ENCODE results near the gene SH2B3.
A peak's percentile ranks its signal among the peaks of the same experiment; 100 is the strongest.

The SH2B3 gene

GRCh38 chr12:111377440-111377839 is 28.3 kb upstream of the SH2B3 start:
- WGBS, 2 donors (ENCODE audit: extremely low coverage in 2 of 2, insufficient read length in 2 of 2, insufficient replicate concordance in 1 of 2), result no CpG with 5 or more reads among the region's 3 CpGs
- no peak overlapping the region for H3K4me3 ChIP-seq (ENCODE audit: low read length in 2 of 2)

DNA sequence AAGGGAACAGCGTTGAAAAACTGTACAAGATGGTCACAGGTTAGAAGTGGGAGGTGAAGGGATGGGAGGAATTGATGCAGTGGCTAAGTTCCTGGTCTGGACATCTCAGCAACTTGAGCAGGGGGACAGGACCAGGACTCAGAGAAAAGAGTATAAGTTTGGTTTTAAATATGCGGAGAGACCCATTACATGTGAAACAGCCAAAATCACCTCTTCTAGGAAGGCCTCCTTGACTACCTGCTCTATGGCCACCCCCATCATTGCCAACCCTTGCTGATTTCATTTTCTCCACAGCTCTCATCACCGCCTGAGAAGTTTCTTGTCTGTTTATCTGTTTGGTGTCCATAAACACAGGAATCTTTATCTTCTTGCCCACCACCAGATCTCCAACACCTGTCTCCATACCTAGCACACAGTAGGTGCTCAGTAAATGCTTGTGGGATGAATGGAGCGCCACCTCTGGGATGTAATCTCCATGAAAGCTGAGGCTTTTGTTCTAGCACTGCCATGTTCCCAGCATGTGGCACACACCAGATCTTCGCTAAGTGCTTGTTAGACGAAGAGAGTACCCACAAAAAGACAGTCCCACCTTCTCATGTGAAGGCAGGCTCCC is 25.7 kb upstream of the SH2B3 start:
- no CpG with 5 or more reads among the region's 6 CpGs for WGBS, 2 donors (ENCODE audit: extremely low coverage in 2 of 2, insufficient read length in 2 of 2, insufficient replicate concordance in 1 of 2)
- H2AK5ac ChIP-seq (ENCODE audit: low read depth, low read length), result no peak overlapping the region
- no peak overlapping the region for H3K9ac ChIP-seq (ENCODE audit: low read depth, low read length, poor library complexity)
- no peak overlapping the region for H2AFZ ChIP-seq (ENCODE audit: low read length)
- H3K14ac ChIP-seq (ENCODE audit: low read length), result no peak overlapping the region
- H3K4me1 ChIP-seq (ENCODE audit: control insufficient read depth in 2 of 2, insufficient read depth in 1 of 2, low read depth in 1 of 2, low read length in 2 of 2), result no peaks in the 10 kb centered on the region
- no peak for DNase-seq (ENCODE audit: low spot score)
- no peaks in the 10 kb centered on the region for H3K79me1 ChIP-seq (ENCODE audit: low read depth, low read length)
- no peak overlapping the region for H2BK15ac ChIP-seq (ENCODE audit: low read length)
- H3K9me3 ChIP-seq (replicated peaks in 1 of 2; ENCODE audit: control insufficient read depth in 2 of 2, insufficient read depth in 1 of 2, low read depth in 1 of 2, low read length in 2 of 2), result no peaks in the 10 kb centered on the region
- H3K36me3 ChIP-seq (replicated peaks in 1 of 2; ENCODE audit: control insufficient read depth in 2 of 2, insufficient read depth in 2 of 2, low read length in 2 of 2), result no peaks in the 10 kb centered on the region
- H3K4me3 ChIP-seq (ENCODE audit: low read length in 2 of 2), result no peak overlapping the region
- peak overlapping the region; percentile 8 for H3K18ac ChIP-seq (ENCODE audit: low read length)
- H3K4ac ChIP-seq (ENCODE audit: low read length), result no peak overlapping the region
- H4K91ac ChIP-seq (ENCODE audit: low read depth, low read length, poor library complexity), result no peak overlapping the region
- H3K27me3 ChIP-seq (ENCODE audit: control insufficient read depth in 3 of 3, insufficient read depth in 3 of 3, low read depth in 1 of 3, low read length in 3 of 3), result peaks cover 0 to 2% (median 0%) of the 10 kb centered on the region in 3 experiments
- H2BK12ac ChIP-seq (ENCODE audit: low read length), result no peak overlapping the region
- no peak overlapping the region for H3K23ac ChIP-seq (ENCODE audit: low read depth, low read length, poor library complexity)
- H2BK120ac ChIP-seq (ENCODE audit: low read depth, low read length), result no peak overlapping the region
- H3K27ac ChIP-seq (replicated peaks; ENCODE audit: low read length), result no peak overlapping the region
- H3K4me2 ChIP-seq (ENCODE audit: insufficient read depth, low read length, poor library complexity, severe bottlenecking), result no peak overlapping the region
- no peak overlapping the region for H4K8ac ChIP-seq (ENCODE audit: low read depth, low read length)
- no peak overlapping the region for H2BK5ac ChIP-seq (ENCODE audit: low read length)

More at GRCh38 chr12:111377440-111377839, 28.3 kb upstream of the SH2B3 start:
- Histone ChIP-seq H3K4me2 (ENCODE audit: insufficient read depth, low read length, poor library complexity, severe bottlenecking) (no peak overlapping the region), H3K36me3 (replicated peaks in 1 of 2; ENCODE audit: control insufficient read depth in 2 of 2, insufficient read depth in 2 of 2, low read length in 2 of 2) (no peaks in the 10 kb centered on the region), H2AFZ (ENCODE audit: low read length) (no peak overlapping the region), H3K27ac (replicated peaks; ENCODE audit: low read length) (no peak overlapping the region), H2BK15ac (ENCODE audit: low read length) (no peak overlapping the region), H2BK5ac (ENCODE audit: low read length) (no peak overlapping the region), H3K4me1 (ENCODE audit: control insufficient read depth in 2 of 2, insufficient read depth in 1 of 2, low read depth in 1 of 2, low read length in 2 of 2) (no peaks in the 10 kb centered on the region), H4K8ac (ENCODE audit: low read depth, low read length) (no peak overlapping the region), H3K23ac (ENCODE audit: low read depth, low read length, poor library complexity) (no peak overlapping the region), H3K9ac (ENCODE audit: low read depth, low read length, poor library complexity) (no peak overlapping the region), H2BK120ac (ENCODE audit: low read depth, low read length) (no peak overlapping the region), H3K27me3 (ENCODE audit: control insufficient read depth in 3 of 3, insufficient read depth in 3 of 3, low read depth in 1 of 3, low read length in 3 of 3) (peaks cover 0 to 2% (median 0%) of the 10 kb centered on the region in 3 experiments), H3K4ac (ENCODE audit: low read length) (no peak overlapping the region), H3K9me3 (replicated peaks in 1 of 2; ENCODE audit: control insufficient read depth in 2 of 2, insufficient read depth in 1 of 2, low read depth in 1 of 2, low read length in 2 of 2) (no peaks in the 10 kb centered on the region), H2AK5ac (ENCODE audit: low read depth, low read length) (no peak overlapping the region), H3K14ac (ENCODE audit: low read length) (no peak overlapping the region), H2BK12ac (ENCODE audit: low read length) (no peak overlapping the region), H3K18ac (ENCODE audit: low read length) (no peak overlapping the region), H3K79me1 (ENCODE audit: low read depth, low read length) (no peaks in the 10 kb centered on the region), H4K91ac (ENCODE audit: low read depth, low read length, poor library complexity) (no peak overlapping the region)
- no peak for DNase-seq (ENCODE audit: low spot score)

- Histone ChIP-seq H2BK15ac (ENCODE audit: low read length) (no peak overlapping the region), H3K9me3 (replicated peaks in 1 of 2; ENCODE audit: control insufficient read depth in 2 of 2, insufficient read depth in 1 of 2, low read depth in 1 of 2, low read length in 2 of 2) (no peaks in the 10 kb centered on the region), H3K4ac (ENCODE audit: low read length) (no peak overlapping the region), H3K23ac (ENCODE audit: low read depth, low read length, poor library complexity) (no peak overlapping the region), H2AFZ (ENCODE audit: low read length) (no peak overlapping the region), H3K14ac (ENCODE audit: low read length) (no peak overlapping the region), H3K36me3 (replicated peaks in 1 of 2; ENCODE audit: control insufficient read depth in 2 of 2, insufficient read depth in 2 of 2, low read length in 2 of 2) (no peaks in the 10 kb centered on the region), H3K4me2 (ENCODE audit: insufficient read depth, low read length, poor library complexity, severe bottlenecking) (no peak overlapping the region), H3K4me1 (ENCODE audit: control insufficient read depth in 2 of 2, insufficient read depth in 1 of 2, low read depth in 1 of 2, low read length in 2 of 2) (peaks cover 0 to 7% of the 10 kb centered on the region in 2 donors), H3K4me3 (ENCODE audit: low read length in 2 of 2) (no peak overlapping the region), H4K8ac (ENCODE audit: low read depth, low read length) (no peak overlapping the region), H2AK5ac (ENCODE audit: low read depth, low read length) (no peak overlapping the region), H3K18ac (ENCODE audit: low read length) (no peak overlapping the region), H4K91ac (ENCODE audit: low read depth, low read length, poor library complexity) (no peak overlapping the region), H3K27me3 (ENCODE audit: control insufficient read depth in 3 of 3, insufficient read depth in 3 of 3, low read depth in 1 of 3, low read length in 3 of 3) (peaks cover 0 to 2% (median 0%) of the 10 kb centered on the region in 3 experiments), H3K9ac (ENCODE audit: low read depth, low read length, poor library complexity) (no peak overlapping the region), H2BK120ac (ENCODE audit: low read depth, low read length) (no peak overlapping the region), H2BK5ac (ENCODE audit: low read length) (no peak overlapping the region), H3K27ac (replicated peaks; ENCODE audit: low read length) (no peak overlapping the region), H2BK12ac (ENCODE audit: low read length) (no peak overlapping the region), H3K79me1 (ENCODE audit: low read depth, low read length) (no peaks in the 10 kb centered on the region)
- DNase-seq (ENCODE audit: low spot score), result no peak
- no CpG with 5 or more reads among the region's 5 CpGs for WGBS, 2 donors (ENCODE audit: extremely low coverage in 2 of 2, insufficient read length in 2 of 2, insufficient replicate concordance in 1 of 2)
Measured at GRCh38 chr12:111384596-111384995, 21.1 kb upstream of the SH2B3 start.

- Histone ChIP-seq H3K79me1 (ENCODE audit: low read depth, low read length) (no peaks in the 10 kb centered on the region), H3K18ac (ENCODE audit: low read length) (no peak overlapping the region), H3K9ac (ENCODE audit: low read depth, low read length, poor library complexity) (no peak overlapping the region), H3K27me3 (ENCODE audit: control insufficient read depth in 3 of 3, insufficient read depth in 3 of 3, low read depth in 1 of 3, low read length in 3 of 3) (no peaks in the 10 kb centered on the region), H2AFZ (ENCODE audit: low read length) (peak overlapping the region; percentile 50), H3K14ac (ENCODE audit: low read length) (no peak overlapping the region), H2BK120ac (ENCODE audit: low read depth, low read length) (no peak overlapping the region), H3K27ac (replicated peaks; ENCODE audit: low read length) (no peak overlapping the region), H2BK12ac (ENCODE audit: low read length) (no peak overlapping the region), H4K91ac (ENCODE audit: low read depth, low read length, poor library complexity) (no peak overlapping the region), H3K36me3 (replicated peaks in 1 of 2; ENCODE audit: control insufficient read depth in 2 of 2, insufficient read depth in 2 of 2, low read length in 2 of 2) (no peaks in the 10 kb centered on the region), H2AK5ac (ENCODE audit: low read depth, low read length) (no peak overlapping the region), H2BK15ac (ENCODE audit: low read length) (no peak overlapping the region), H3K4me3 (ENCODE audit: low read length in 2 of 2) (no peak overlapping the region), H4K8ac (ENCODE audit: low read depth, low read length) (no peak overlapping the region), H3K4me1 (ENCODE audit: control insufficient read depth in 2 of 2, insufficient read depth in 1 of 2, low read depth in 1 of 2, low read length in 2 of 2) (peaks cover 0 to 7% of the 10 kb centered on the region in 2 donors), H2BK5ac (ENCODE audit: low read length) (no peak overlapping the region), H3K4me2 (ENCODE audit: insufficient read depth, low read length, poor library complexity, severe bottlenecking) (no peak overlapping the region), H3K9me3 (replicated peaks in 1 of 2; ENCODE audit: control insufficient read depth in 2 of 2, insufficient read depth in 1 of 2, low read depth in 1 of 2, low read length in 2 of 2) (no peaks in the 10 kb centered on the region), H3K23ac (ENCODE audit: low read depth, low read length, poor library complexity) (no peak overlapping the region), H3K4ac (ENCODE audit: low read length) (no peak overlapping the region)
- WGBS, 2 donors (ENCODE audit: extremely low coverage in 2 of 2, insufficient read length in 2 of 2, insufficient replicate concordance in 1 of 2), result no CpG with 5 or more reads among the region's 3 CpGs
- DNase-seq (ENCODE audit: low spot score), result no peak
Measured at GRCh38 chr12:111386885-111387284, 18.8 kb upstream of the SH2B3 start.

Data from neuronal stem cell (in vitro differentiated cells).